Tibial nerve (tissue), 3 donors: ENCODE data around the gene CFAP52.

Source experiments
- CTCF ChIP-seq, 5 experiments: fragments of 200-600 bp in 3 of 5; fragments of 450-650 bp in 2 of 5; sonication (generic) in 3 of 5; IDR thresholded peaks; one replicate each; pipeline ENCODE4 v1.5.1; 2016 to 2019; ENCODE audit warnings: antibody characterized with exemption in 5 of 5, mild to moderate bottlenecking in 3 of 5, moderate library complexity in 2 of 5
- POLR2A ChIP-seq, 2 donors: fragments of 450-650 bp; IDR thresholded peaks; one replicate each; pipeline ENCODE4 v1.6.1; 2017; ENCODE audit warnings: antibody characterized with exemption in 2 of 2, mild to moderate bottlenecking in 2 of 2, moderate library complexity in 2 of 2

GRCh38 chr17:9672266-9672665 lies 95.8 kb downstream of the CFAP52 start:
- no peak for TF ChIP-seq POLR2A (IDR thresholded peaks at IDR 0.05)
- no peak for TF ChIP-seq CTCF (IDR thresholded peaks at IDR 0.05)
